Right lobe of liver (tissue), 6 donors: ENCODE measurements around the gene RPS6KA2. TPM values are rescaled to one million over a fixed set of nuclear protein-coding genes. Genes with fewer than 3 reads are reported as not detected.

ENCODE experiments used
- ATAC-seq, 4 donors: fragments of 200-7000 bp; cut with Tn5 transposase; one replicate each; pipeline ENCODE4 v1.9.1; 2020; ENCODE audit warnings: mild to moderate bottlenecking in 4 of 4, moderate library complexity in 4 of 4
- DNase-seq, 3 donors: peaks; one replicate each; pipeline ENCODE4 v3.0.0-alpha.2; 2020
- H3K27ac ChIP-seq, 3 donors: fragments of 200-600 bp; one replicate each; pipeline ENCODE4 v1.8.0; 2022
- H3K27me3 ChIP-seq, 2 donors: fragments of 200-600 bp; one replicate each; pipeline ENCODE4 v1.8.0; 2022
- H3K36me3 ChIP-seq, 4 donors: fragments of 200-600 bp; sonication (generic) in 1 of 4; one replicate each; pipeline versions ENCODE4 v1.5.1 to v1.8.0; 2017 to 2022; ENCODE audit warnings: control low read depth in 1 of 4
- H3K4me1 ChIP-seq, 4 donors: fragments of 200-600 bp; sonication (generic) in 1 of 4; one replicate each; pipeline versions ENCODE4 v1.5.1 to v1.8.0; 2017 to 2022; ENCODE audit warnings: control low read depth in 1 of 4
- H3K4me3 ChIP-seq, 3 donors: fragments of 200-600 bp; one replicate each; pipeline ENCODE4 v1.8.0; 2022
- H3K9me3 ChIP-seq, 4 donors: fragments of 200-600 bp; sonication (generic) in 1 of 4; one replicate each; pipeline versions ENCODE4 v1.5.1 to v1.8.0; 2017 to 2022; ENCODE audit warnings: control low read depth in 1 of 4
- CTCF ChIP-seq, 4 donors: fragments of 200-600 bp in 3 of 4; fragments of 450-650 bp in 1 of 4; IDR thresholded peaks; one replicate each; pipeline versions ENCODE4 v1.5.1 to v1.8.0; 2016 to 2022; ENCODE audit warnings: antibody characterized with exemption in 4 of 4, mild to moderate bottlenecking in 2 of 4
- POLR2A ChIP-seq: fragments of 450-650 bp; IDR thresholded peaks from one replicate; pipeline ENCODE4 v1.6.1; 2017; ENCODE audit warnings: antibody characterized with exemption, mild to moderate bottlenecking
- WGBS: methylation state at CpG from one replicate; pipeline ENCODE4 v1.1.6; 2018; ENCODE audit warnings: low coverage, low lambda C conversion rate; ENCODE audit not compliant: insufficient coverage; ENCODE audit errors: missing lambda C conversion rate; 5-methylcytosine and 5-hydroxymethylcytosine counted together
- intact Hi-C, 2 donors: fragments of 100-400 bp; cut with DNase I; formaldehyde crosslinking; loops; one replicate each; pipeline versions ENCODE4 v1.11.2 to v1.14.1; 2022
- total RNA-seq, 6 experiments: library from RNA; depleted of rRNA in 2 of 6; stranded (reverse); fragments of >200 nt in 2 of 6; fragmentation: NEBNext Ultra II Directional in 3 of 6; extraction: Animal tissue kit (Norgen Biotek cat#: 25700) in 3 of 6; gene quantifications; one replicate each; pipeline versions ENCODE4 v1.1.0 to v1.2.4, GENCODE V29; 2016 to 2023
- donor health status: DM: no; HTN: yes; CAD: no.
- donor health status: DM: no; HTN: no; CAD: no.
- donor health status: DM: no; HTN: no; CAD: no.
- donor health status: DM: no; HTN: yes; CAD: no.
- donor health status: DM: no; HTN: yes; CAD: no.

RPS6KA2 gene
- total RNA-seq, 6 experiments from 2014 or later = 6.4 to 18.1 (median 11.1) TPM

- Histone ChIP-seq H3K9me3 (no peaks in the 10 kb centered on the region), H3K4me1 (no peaks in the 10 kb centered on the region), H3K36me3 (no peaks in the 10 kb centered on the region), H3K27me3 (no peaks in the 10 kb centered on the region), H3K4me3 (no peak overlapping the region), H3K27ac (no peak overlapping the region)
- intact Hi-C loops = no loop called here
- ATAC-seq (no peak), DNase-seq (no peak)
- TF ChIP-seq CTCF (IDR thresholded peaks at IDR 0.05) = no peak
- TF ChIP-seq POLR2A = no peak
- WGBS = 95% methylated on average over 3 of the region's 7 CpGs
These were observed 178.0 kb downstream of the RPS6KA2 start for GRCh38 chr6:166449036-166449435.

GRCh38 chr6:166448432-166448831 lies 178.6 kb downstream of the RPS6KA2 start:
- DNase-seq (no peak), ATAC-seq (no peak)
- TF ChIP-seq POLR2A (no peak), CTCF (IDR thresholded peaks at IDR 0.05) (no peak)
- Histone ChIP-seq H3K36me3 (no peaks in the 10 kb centered on the region), H3K4me3 (no peak overlapping the region), H3K4me1 (no peaks in the 10 kb centered on the region), H3K9me3 (no peaks in the 10 kb centered on the region), H3K27me3 (no peaks in the 10 kb centered on the region), H3K27ac (no peak overlapping the region)
- intact Hi-C loops = no loop called here
- WGBS = 80% methylated on average over 7 of the region's 13 CpGs

GRCh38 chr6:166446567-166447065 lies 180.4 kb downstream of the RPS6KA2 start:
- no peak for ATAC-seq
- H3K9me3 ChIP-seq = no peaks in the 10 kb centered on the region
- DNase-seq = no peak
- H3K4me3 ChIP-seq = no peak overlapping the region
- intact Hi-C loops = no loop called here
- H3K27ac ChIP-seq = no peak overlapping the region
- 88% methylated on average over 7 of the region's 11 CpGs for WGBS
- H3K36me3 ChIP-seq = no peaks in the 10 kb centered on the region
- no peaks in the 10 kb centered on the region for H3K27me3 ChIP-seq
- TF ChIP-seq POLR2A (no peak), CTCF (IDR thresholded peaks at IDR 0.05) (no peak)
- H3K4me1 ChIP-seq = no peaks in the 10 kb centered on the region

GRCh38 chr6:166446146-166446545 lies 180.9 kb downstream of the RPS6KA2 start:
- WGBS = 68% methylated on average over 5 of the region's 13 CpGs
- intact Hi-C loops = no loop called here
- Histone ChIP-seq H3K9me3 (no peaks in the 10 kb centered on the region), H3K27ac (no peak overlapping the region), H3K4me1 (no peaks in the 10 kb centered on the region), H3K36me3 (no peaks in the 10 kb centered on the region), H3K4me3 (no peak overlapping the region), H3K27me3 (no peaks in the 10 kb centered on the region)
- TF ChIP-seq POLR2A (no peak), CTCF (IDR thresholded peaks at IDR 0.05) (no peak)
- ATAC-seq (no peak), DNase-seq (no peak)

GRCh38 chr6:166444446-166444845 lies 182.6 kb downstream of the RPS6KA2 start:
- no peaks in the 10 kb centered on the region for H3K36me3 ChIP-seq
- no peak for DNase-seq
- WGBS = 92% methylated on average over 4 of the region's 15 CpGs
- intact Hi-C loops = no loop called here
- H3K4me3 ChIP-seq = no peak overlapping the region
- ATAC-seq = no peak
- no peak overlapping the region for H3K27ac ChIP-seq
- no peak for TF ChIP-seq CTCF (IDR thresholded peaks at IDR 0.05)
- no peak for TF ChIP-seq POLR2A
- H3K9me3 ChIP-seq = no peaks in the 10 kb centered on the region
- no peaks in the 10 kb centered on the region for H3K4me1 ChIP-seq
- no peaks in the 10 kb centered on the region for H3K27me3 ChIP-seq
